Choroid plexus epithelial cell (primary cell): ENCODE measurements around the gene GPR68.
"Not testable (repeated sequence)": the region's sequence is repeated elsewhere in the genome, so short reads cannot be mapped to it uniquely, and the experiment has no call there.

ENCODE experiments used
- DNase-seq: peaks from one replicate; pipeline ENCODE4 v3.0.0-alpha.2; 2010; ENCODE audit warnings: low read depth
- H3K4me3 ChIP-seq: 2 replicates; pipeline ENCODE4 v1.5.1; 2011; ENCODE audit warnings: low read depth, mild to moderate bottlenecking, control low read depth, low read length, moderate library complexity
- CTCF ChIP-seq: conservative IDR thresholded peaks from 2 replicates; pipeline ENCODE4 v1.5.1; 2011; ENCODE audit warnings: low read depth, mild to moderate bottlenecking, control low read depth, inconsistent platforms, low read length, moderate library complexity

GPR68 gene

DNA sequence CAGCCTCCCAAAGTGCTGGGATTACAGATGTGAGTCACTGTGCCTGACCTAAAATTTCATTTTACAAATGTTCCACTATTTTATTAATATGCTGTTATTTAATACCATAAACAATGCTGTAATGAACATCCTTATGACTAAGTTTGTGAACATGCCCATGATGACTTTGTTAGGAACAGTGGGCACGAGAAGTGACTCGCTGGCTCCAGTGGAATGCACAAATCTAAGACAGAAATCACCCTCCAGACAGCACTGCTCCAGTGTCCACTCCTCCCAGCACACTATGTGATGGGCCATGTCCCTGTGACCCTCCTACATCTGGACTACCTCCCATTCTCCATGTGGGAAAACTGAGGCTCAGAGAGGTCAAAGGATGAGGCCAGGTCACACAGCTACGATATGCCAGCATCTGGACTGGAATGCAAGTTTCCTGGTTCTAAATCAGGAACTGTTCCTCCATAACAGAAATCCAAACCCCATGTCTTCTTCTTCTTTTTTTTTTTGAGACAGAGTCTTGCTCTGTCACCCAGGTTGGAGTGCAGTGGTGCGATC, 57.9 kb downstream of the GPR68 start:
- no peak overlapping the region for H3K4me3 ChIP-seq
- no peak for DNase-seq
- TF ChIP-seq CTCF, result no peak

- no peak for TF ChIP-seq CTCF
- no peak overlapping the region for H3K4me3 ChIP-seq
- DNase-seq, result no peak
Measured at GRCh38 chr14:91185721-91186120, 58.8 kb downstream of the GPR68 start.

- H3K4me3 ChIP-seq, result no peak overlapping the region
- no peak for TF ChIP-seq CTCF
- no peak for DNase-seq
Measured at GRCh38 chr14:91184559-91184958, 59.9 kb downstream of the GPR68 start.

DNA sequence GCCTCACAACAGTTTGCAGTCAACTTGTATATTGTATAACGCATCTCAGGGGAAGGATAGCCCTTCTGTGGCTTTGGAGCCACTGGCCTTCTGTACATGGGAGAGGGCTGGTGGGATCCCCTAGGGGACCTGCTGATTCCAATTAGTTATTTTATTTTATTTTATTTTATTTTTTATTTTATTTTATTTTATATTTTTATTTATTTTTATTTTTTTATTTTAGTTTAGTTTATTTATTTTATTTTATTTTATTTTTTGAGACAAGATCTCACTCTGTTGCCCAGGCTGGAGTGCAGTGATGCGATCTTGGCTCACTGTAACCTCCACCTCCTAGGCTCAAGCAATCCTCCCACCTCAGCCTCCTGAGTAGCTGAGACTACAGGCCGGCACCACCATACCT, 61.8 kb downstream of the GPR68 start:
- not testable (repeated sequence) for H3K4me3 ChIP-seq, DNase-seq
